Choroid plexus epithelial cell (primary cell): Measurements from ENCODE around the gene PDE2A.

Experiments
- DNase-seq: peaks from one replicate; pipeline ENCODE4 v3.0.0-alpha.2; 2010; ENCODE audit warnings: low read depth
- H3K4me3 ChIP-seq: 2 replicates; pipeline ENCODE4 v1.5.1; 2011; ENCODE audit warnings: low read depth, mild to moderate bottlenecking, control low read depth, low read length, moderate library complexity
- CTCF ChIP-seq: conservative IDR thresholded peaks from 2 replicates; pipeline ENCODE4 v1.5.1; 2011; ENCODE audit warnings: low read depth, mild to moderate bottlenecking, control low read depth, inconsistent platforms, low read length, moderate library complexity

Gene PDE2A

GRCh38 chr11:72606748-72607468, 67.3 kb downstream of the PDE2A start:
- TF ChIP-seq CTCF, result no peak
- H3K4me3 ChIP-seq, result no peak overlapping the region
- no peak for DNase-seq

- H3K4me3 ChIP-seq, result no peak overlapping the region
- DNase-seq, result no peak
- no peak for TF ChIP-seq CTCF
Observed at GRCh38 chr11:72605973-72606747, 68.1 kb downstream of the PDE2A start.

- H3K4me3 ChIP-seq, result no peak overlapping the region
- no peak for TF ChIP-seq CTCF
- DNase-seq, result no peak
Observed at GRCh38 chr11:72604256-72604655, 70.0 kb downstream of the PDE2A start.

GRCh38 chr11:72602250-72602904, 71.8 kb downstream of the PDE2A start:
- DNase-seq, result no peak
- TF ChIP-seq CTCF, result no peak
- H3K4me3 ChIP-seq, result no peak overlapping the region

DNA sequence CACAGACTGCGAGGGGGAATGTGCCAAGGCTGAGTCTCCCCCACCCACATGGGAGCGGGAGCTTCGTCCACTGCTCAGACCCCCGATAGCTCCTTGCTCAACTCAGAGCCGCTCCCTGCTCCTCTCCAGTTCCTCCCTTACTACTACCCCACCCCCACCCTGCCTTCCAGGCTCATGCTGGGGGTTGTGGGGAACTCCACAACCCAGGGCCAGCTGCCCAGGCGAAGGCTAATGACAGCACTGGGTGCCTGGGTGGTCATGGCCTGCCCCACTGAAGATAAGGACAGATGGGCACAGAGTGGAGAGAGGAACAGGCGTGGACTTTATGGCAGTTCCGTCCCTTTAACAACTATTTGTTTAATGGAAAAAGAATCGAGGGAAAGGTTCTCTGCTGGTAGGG, 73.7 kb downstream of the PDE2A start:
- no peak for TF ChIP-seq CTCF
- no peak for DNase-seq
- no peak overlapping the region for H3K4me3 ChIP-seq

- TF ChIP-seq CTCF, result no peak
- H3K4me3 ChIP-seq, result no peak overlapping the region
- no peak for DNase-seq
Observed at GRCh38 chr11:72599325-72600117, 74.7 kb downstream of the PDE2A start.
